Measurements from ENCODE around the gene SEMA4A.

DNA sequence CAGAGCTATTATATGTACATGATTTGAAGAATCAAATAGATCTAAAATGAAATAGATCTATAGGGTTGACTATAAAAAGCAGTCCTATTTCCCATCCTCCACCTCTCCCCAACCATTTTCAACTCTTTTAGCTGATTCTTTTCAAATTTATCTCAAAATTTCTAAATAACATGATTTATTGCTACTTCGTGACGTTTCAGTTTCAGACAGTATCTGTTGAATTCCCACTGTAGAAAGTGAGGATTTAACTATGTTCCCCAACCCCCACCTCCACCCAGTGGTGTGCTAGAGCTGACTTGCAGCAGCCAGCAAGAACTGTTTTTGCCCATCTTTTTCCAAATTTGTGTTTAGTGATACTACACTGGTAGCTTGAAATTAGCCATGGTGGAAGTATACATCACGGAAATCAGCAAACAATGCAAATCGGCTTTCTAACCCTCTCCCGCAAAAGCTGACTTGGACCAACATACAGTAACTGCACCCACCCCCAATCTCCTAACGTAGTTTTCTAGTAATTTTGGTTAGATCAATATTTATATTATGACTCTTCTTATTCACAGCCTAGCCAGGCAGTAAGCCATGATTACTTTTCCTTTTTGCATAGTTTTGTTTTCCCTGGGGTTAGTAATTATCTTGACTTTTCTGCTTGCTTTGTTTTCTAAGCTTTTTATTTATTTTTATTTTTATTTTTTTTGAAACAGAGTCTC is 10.9 kb downstream of the SEMA4A start:
- TF ChIP-seq MAFK (IDR thresholded peaks at IDR 0.05; ENCODE audit: low read depth, low read length) (no peak), POLR2A (IDR thresholded peaks at IDR 0.05; ENCODE audit: control extremely low read depth in 1 of 2, low read depth in 2 of 2, low read length in 2 of 2) (no peak), HDAC6 (IDR thresholded peaks at IDR 0.05; ENCODE audit: low read depth, low read length) (no peak), POLR2AphosphoS5 (IDR thresholded peaks at IDR 0.05; ENCODE audit: low read depth, low read length) (no peak), SIN3A (conservative IDR thresholded peaks at IDR 0.05 in 1 of 2, IDR thresholded peaks at IDR 0.05 in 1 of 2; ENCODE audit: low read depth in 1 of 2, low read length in 2 of 2) (no peak), YY1 (IDR thresholded peaks at IDR 0.05; ENCODE audit: low read depth, low read length) (no peak), GABPA (IDR thresholded peaks at IDR 0.05; ENCODE audit: borderline replicate concordance, insufficient read depth, low read length) (no peak)
- TF ChIP-seq, protein P1, sequence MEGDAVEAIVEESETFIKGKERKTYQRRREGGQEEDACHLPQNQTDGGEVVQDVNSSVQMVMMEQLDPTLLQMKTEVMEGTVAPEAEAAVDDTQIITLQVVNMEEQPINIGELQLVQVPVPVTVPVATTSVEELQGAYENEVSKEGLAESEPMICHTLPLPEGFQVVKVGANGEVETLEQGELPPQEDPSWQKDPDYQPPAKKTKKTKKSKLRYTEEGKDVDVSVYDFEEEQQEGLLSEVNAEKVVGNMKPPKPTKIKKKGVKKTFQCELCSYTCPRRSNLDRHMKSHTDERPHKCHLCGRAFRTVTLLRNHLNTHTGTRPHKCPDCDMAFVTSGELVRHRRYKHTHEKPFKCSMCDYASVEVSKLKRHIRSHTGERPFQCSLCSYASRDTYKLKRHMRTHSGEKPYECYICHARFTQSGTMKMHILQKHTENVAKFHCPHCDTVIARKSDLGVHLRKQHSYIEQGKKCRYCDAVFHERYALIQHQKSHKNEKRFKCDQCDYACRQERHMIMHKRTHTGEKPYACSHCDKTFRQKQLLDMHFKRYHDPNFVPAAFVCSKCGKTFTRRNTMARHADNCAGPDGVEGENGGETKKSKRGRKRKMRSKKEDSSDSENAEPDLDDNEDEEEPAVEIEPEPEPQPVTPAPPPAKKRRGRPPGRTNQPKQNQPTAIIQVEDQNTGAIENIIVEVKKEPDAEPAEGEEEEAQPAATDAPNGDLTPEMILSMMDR (IDR thresholded peaks at IDR 0.05; ENCODE audit: control extremely low read depth in 1 of 3, insufficient read depth in 1 of 3, low read depth in 1 of 3, low read length in 3 of 3): no peak
